ENCODE results near the gene CD164L2.

The CD164L2 gene

DNA sequence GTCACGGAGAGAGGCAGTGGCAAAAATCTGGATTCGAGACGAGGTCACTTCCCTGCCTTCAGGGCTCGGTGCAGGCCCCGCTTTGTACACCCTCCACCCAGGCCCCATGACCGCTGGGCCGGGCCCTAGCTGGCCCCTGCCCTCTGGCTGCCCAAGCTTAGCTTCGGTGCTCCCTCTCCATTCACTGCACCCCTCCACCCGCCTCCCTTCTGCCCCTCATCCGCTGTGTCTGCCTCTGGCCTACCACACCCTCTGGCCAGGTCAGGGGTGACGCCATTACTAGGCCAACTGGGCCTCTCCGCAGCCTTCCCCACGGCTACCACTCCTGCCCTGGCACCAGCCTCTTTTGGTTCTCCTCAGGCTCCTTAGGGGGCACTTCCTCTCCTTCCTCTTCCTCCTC, 528 bp upstream of the CD164L2 start:
- Histone ChIP-seq H3K4me1 (ENCODE audit: control insufficient read depth, insufficient read depth, low read length, unreplicated experiment) (no peaks in the 10 kb centered on the region), H3K36me3 (ENCODE audit: insufficient read depth, low read length) (no peaks in the 10 kb centered on the region), H3K27ac (ENCODE audit: low read depth, low read length) (no peak overlapping the region), H3K4me3 (ENCODE audit: low read depth, low read length) (no peak overlapping the region), H3K79me2 (ENCODE audit: control insufficient read depth, insufficient read depth, low read length, unreplicated experiment) (no peaks in the 10 kb centered on the region), H2AFZ (ENCODE audit: low read length, unreplicated experiment) (no peak overlapping the region), H3K27me3 (ENCODE audit: insufficient read depth, low read length) (no peaks in the 10 kb centered on the region)

DNA sequence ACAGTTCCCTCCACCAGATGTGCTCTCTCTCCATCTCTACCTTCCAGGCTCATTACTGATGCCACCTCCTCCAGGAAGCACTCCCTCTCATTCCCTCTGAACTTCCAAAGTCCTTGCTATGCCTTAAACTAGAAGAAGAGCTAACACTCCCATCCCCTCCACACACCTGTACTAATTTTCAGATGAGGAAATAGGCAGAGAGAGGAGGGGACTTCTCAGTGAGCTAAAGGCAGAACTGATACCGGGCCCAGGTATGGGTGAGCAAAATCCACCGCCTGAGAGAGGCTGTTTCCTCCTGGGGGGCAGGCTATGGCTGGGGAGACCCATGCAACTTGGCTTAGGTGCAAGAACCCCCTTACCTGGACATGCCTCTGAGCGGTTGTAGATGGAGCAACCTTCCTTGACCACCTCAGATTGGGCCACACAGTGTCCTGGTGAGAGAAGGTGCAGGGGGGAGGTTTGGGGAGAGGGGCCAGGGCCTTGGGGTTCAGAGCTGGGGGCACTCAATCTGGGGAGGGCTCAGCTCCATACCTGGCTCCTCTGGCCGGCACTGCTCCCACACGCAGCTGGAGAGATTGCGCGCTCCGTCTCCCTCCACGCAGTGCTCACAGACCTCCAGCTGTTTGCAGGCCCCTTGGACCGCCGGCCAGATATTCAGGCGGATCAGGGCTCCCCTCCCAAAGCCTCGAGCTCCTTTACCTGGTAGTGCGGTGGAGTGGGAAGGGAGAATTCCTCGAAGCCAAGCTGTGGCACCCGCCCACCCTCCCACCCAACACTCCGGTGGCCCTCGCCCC, 967 bp downstream of the CD164L2 start:
- no peaks in the 10 kb centered on the region for H3K4me1 ChIP-seq (ENCODE audit: control insufficient read depth, insufficient read depth, low read length, unreplicated experiment)
- H3K36me3 ChIP-seq (ENCODE audit: insufficient read depth, low read length) = no peaks in the 10 kb centered on the region
- H2AFZ ChIP-seq (ENCODE audit: low read length, unreplicated experiment) = no peak overlapping the region
- no peaks in the 10 kb centered on the region for H3K27me3 ChIP-seq (ENCODE audit: insufficient read depth, low read length)
- H3K4me3 ChIP-seq (ENCODE audit: low read depth, low read length) = no peak overlapping the region
- no peak overlapping the region for H3K27ac ChIP-seq (ENCODE audit: low read depth, low read length)
- no peaks in the 10 kb centered on the region for H3K79me2 ChIP-seq (ENCODE audit: control insufficient read depth, insufficient read depth, low read length, unreplicated experiment)

DNA sequence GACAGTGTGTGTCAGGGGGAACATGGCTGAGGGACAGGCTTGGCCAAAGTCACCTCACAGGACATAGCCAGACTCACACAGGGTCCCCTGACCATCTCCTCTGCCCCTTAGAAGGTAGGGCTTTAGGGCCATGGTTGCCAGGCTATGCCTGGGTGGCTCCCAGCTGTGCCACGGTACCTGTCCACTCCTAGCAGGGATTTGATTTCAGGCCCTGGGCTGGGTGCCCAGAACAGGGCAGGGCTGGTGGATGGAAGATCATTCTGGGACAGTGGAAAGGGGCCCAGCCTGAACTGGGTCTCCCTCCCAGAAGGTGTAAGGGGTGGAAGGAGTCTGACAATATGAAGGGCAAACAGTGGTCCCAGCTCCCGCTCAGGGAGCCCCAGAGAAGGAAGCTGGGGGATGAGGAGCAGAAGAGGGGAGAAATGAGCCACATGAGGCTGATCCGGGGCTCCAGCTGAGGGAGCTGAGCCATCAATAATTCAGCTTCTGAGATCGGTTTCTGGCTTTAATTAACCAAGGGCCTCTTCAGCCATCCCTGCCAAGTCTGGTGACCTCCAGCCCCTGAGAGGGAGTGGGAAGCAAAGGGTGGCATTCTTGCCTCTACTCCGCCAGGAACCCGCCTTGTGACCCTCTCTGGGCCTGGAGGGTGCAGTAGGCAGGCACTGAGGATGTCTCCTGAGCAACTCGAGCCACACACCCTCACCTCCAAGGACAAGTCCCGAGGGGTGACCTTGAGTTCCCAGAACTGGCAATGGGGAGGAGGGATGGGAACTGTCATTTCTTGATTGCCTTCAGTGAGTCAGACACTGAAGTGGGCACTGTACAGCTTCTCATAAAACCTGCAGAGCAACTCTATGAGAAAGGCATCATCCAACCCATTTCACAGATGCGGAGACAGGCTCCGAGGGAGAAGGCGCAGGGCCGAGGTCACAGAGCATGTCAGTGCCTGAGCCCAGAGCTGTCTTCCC, 2.1 kb downstream of the CD164L2 start:
- H3K27ac ChIP-seq (ENCODE audit: low read depth, low read length) = no peak overlapping the region
- no peak overlapping the region for H3K4me3 ChIP-seq (ENCODE audit: low read depth, low read length)
- no peaks in the 10 kb centered on the region for H3K4me1 ChIP-seq (ENCODE audit: control insufficient read depth, insufficient read depth, low read length, unreplicated experiment)
- no peaks in the 10 kb centered on the region for H3K36me3 ChIP-seq (ENCODE audit: insufficient read depth, low read length)
- H2AFZ ChIP-seq (ENCODE audit: low read length, unreplicated experiment) = no peak overlapping the region
- no peaks in the 10 kb centered on the region for H3K79me2 ChIP-seq (ENCODE audit: control insufficient read depth, insufficient read depth, low read length, unreplicated experiment)
- H3K27me3 ChIP-seq (ENCODE audit: insufficient read depth, low read length) = no peaks in the 10 kb centered on the region

DNA sequence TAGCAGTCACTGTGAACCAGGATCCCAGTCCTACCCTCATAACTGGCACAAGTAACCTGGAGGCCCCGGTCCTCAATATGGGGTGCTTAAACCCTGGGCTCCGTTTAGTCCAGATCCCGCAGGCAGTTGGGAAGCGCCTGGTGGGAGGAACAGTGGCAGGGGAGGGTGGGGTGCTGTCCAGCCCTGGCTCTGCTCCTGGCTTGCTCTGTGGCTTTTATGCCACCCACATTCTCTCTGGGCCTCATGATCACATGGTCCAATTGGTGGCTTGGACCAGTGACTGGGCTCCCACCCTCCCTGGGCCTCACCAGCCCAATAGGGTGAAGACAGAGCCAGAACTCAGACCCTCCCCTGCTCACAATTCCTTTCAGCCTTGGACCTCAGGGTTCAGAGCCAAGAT, 2.9 kb downstream of the CD164L2 start:
- H3K79me2 ChIP-seq (ENCODE audit: control insufficient read depth, insufficient read depth, low read length, unreplicated experiment) = no peaks in the 10 kb centered on the region
- no peaks in the 10 kb centered on the region for H3K27me3 ChIP-seq (ENCODE audit: insufficient read depth, low read length)
- no peak overlapping the region for H2AFZ ChIP-seq (ENCODE audit: low read length, unreplicated experiment)
- H3K4me1 ChIP-seq (ENCODE audit: control insufficient read depth, insufficient read depth, low read length, unreplicated experiment) = no peaks in the 10 kb centered on the region
- H3K36me3 ChIP-seq (ENCODE audit: insufficient read depth, low read length) = no peaks in the 10 kb centered on the region
- no peak overlapping the region for H3K4me3 ChIP-seq (ENCODE audit: low read depth, low read length)
- H3K27ac ChIP-seq (ENCODE audit: low read depth, low read length) = no peak overlapping the region

DNA sequence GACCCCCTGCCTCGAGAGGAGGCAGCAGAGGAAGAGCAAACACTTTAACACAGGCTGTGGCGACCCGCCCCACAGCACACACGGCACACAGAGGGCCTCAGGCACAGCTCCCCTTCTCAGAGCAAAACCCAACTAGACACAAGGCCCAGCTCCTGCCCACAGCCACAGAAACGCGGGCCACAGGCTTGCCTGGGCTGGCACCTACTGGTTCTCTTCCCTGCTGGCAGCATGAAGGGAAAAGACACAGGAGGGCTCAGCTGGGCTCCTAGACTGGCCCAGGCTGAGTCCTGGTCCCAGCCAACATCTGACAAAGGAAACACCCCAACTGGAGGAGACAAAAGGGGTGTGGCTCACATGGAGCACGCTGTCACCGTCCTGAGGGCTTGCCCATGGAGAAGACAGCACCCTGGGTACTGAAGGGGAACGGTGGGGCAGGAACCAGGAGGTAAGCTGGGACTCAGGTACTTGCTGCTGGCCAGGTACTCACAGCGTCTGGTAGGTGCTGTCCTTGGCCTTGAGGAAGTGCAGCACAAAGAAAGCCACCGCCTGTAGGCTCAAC, 3.5 kb downstream of the CD164L2 start:
- H3K36me3 ChIP-seq (ENCODE audit: insufficient read depth, low read length) = no peaks in the 10 kb centered on the region
- no peaks in the 10 kb centered on the region for H3K27me3 ChIP-seq (ENCODE audit: insufficient read depth, low read length)
- H2AFZ ChIP-seq (ENCODE audit: low read length, unreplicated experiment) = no peak overlapping the region
- no peak overlapping the region for H3K4me3 ChIP-seq (ENCODE audit: low read depth, low read length)
- H3K27ac ChIP-seq (ENCODE audit: low read depth, low read length) = no peak overlapping the region
- no peaks in the 10 kb centered on the region for H3K79me2 ChIP-seq (ENCODE audit: control insufficient read depth, insufficient read depth, low read length, unreplicated experiment)
- H3K4me1 ChIP-seq (ENCODE audit: control insufficient read depth, insufficient read depth, low read length, unreplicated experiment) = no peaks in the 10 kb centered on the region

DNA sequence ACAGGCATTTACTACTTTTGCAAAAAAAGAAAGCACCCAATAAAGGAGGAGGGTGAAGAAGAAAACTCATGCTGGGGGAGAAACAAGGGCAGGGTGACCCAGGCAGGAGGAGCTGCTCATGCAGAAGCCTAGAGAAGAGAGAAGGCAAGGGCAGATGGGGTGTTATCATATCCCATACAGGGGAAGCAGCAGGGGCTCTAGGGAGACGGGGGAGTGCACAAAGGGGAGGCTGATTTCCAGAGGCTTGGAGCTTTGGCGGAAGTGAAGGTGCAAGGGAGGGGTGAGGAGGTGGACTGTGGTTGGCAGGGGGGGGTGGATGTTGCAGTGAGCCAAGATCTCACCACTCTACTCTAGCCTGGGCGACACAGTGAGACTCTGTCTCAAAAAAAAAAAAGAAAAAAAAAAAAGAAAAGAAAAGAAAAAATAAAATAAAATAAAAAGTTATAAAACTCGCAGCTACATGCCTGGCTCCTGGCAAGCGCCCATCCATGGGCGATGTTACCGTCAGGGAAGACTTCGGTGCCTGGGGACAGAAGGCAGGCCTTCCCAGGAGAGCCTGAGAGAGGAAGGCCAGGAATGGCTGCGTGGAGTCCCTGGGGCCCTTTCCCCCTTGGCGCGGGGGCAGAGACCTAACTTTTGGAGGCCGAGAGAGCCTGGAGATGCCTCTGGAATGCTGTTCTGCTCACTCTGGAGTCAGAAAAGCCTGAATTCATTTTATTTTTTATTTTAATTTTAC, 5.2 kb downstream of the CD164L2 start:
- Histone ChIP-seq H3K36me3 (ENCODE audit: insufficient read depth, low read length) (no peaks in the 10 kb centered on the region), H3K27ac (ENCODE audit: low read depth, low read length) (no peak overlapping the region), H3K4me3 (ENCODE audit: low read depth, low read length) (no peak overlapping the region), H3K4me1 (ENCODE audit: control insufficient read depth, insufficient read depth, low read length, unreplicated experiment) (no peaks in the 10 kb centered on the region), H3K27me3 (ENCODE audit: insufficient read depth, low read length) (no peaks in the 10 kb centered on the region), H3K79me2 (ENCODE audit: control insufficient read depth, insufficient read depth, low read length, unreplicated experiment) (no peaks in the 10 kb centered on the region), H2AFZ (ENCODE audit: low read length, unreplicated experiment) (no peak overlapping the region)

DNA sequence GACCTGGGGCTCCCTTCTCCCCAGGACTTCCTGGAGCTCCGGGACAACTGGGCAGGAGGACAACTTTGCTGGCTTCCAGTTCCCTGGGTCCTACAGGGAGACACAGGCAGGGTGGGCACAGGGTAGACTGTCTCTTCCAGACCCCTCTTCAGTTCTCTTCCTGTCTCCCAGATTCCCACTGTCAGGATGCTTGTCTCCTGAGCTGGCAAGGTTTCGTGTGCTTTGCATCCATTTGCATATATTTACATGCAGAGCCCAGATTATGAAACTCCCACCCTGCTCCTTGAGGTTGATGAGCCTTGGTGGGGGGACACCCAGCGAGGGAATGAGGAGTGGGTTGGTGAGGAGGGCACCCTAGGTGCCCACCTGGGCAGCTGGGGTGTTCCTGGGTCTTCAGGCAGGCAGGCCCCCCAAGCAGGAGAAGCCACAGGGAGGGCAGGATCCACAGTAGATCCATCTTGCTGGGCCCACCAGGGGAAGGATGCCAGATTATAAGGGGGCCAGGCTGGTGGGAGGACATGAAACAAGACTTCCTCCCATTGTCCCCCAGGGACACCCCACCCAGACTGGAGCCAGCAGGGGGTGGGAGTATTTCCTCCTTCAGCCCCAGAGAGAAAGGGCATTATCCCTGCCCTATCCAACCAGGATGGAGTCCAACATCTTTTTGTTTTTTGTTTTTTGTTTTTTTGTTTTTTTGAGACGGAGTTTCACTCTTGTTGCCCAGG, 8.6 kb downstream of the CD164L2 start, which contains the start of gene FCN3:
Gene FCN3 (minus strand): TSS at position 463 of the 725 bp plus-strand sequence. CDS start 6 bp downstream, at position 457.
- Histone ChIP-seq H3K27me3 (ENCODE audit: insufficient read depth, low read length) (no peaks in the 10 kb centered on the region), H3K27ac (ENCODE audit: low read depth, low read length) (no peak within 1 kb of the TSS)

DNA sequence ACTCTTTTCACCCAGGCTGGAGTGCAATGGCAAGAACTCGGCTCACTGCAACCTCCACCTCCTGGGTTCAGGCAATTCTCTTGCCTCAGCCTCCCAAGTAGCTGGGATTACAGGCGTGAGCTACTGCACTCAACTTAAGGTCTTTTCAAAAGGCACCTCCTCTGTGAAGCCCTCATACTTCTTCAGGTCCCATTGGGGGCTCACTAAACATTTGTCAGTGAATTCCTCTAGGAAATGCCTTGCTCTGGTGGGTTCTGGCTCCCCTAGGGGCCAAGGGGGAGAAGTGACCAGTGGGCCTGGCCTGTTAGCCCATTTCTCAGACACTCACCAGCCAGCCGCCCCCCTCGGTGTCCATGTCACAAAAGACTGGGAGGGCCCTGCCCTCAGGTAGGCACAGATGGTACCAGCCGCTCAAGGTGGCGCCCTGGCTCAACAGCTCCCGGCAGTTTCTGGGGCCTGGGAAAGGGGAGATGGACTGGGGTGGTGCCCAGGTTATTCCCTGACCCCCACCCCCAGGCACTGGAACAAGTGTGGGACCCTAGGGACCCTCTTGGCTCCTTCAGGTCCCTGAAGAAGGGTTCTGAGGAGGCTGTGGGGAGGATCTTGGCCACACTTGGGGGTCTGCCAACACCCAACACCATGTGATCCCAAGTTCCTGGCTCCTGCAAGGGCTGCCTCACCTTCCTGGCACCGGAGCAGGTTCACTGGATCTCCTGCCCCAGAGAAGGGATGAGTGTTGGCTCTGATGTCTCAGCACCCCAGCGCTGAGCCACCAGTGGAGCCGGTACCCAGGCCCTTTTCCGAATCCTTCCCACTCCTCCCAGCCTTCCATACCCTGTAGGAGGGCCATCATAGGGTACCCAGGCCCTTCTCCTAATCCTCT, 10.1 kb downstream of the CD164L2 start:
- Histone ChIP-seq H3K27ac (ENCODE audit: low read depth, low read length) (no peak overlapping the region), H3K79me2 (ENCODE audit: control insufficient read depth, insufficient read depth, low read length, unreplicated experiment) (no peaks in the 10 kb centered on the region), H3K4me3 (ENCODE audit: low read depth, low read length) (no peak overlapping the region), H2AFZ (ENCODE audit: low read length, unreplicated experiment) (no peak overlapping the region), H3K27me3 (ENCODE audit: insufficient read depth, low read length) (no peaks in the 10 kb centered on the region), H3K4me1 (ENCODE audit: control insufficient read depth, insufficient read depth, low read length, unreplicated experiment) (no peaks in the 10 kb centered on the region), H3K36me3 (ENCODE audit: insufficient read depth, low read length) (no peaks in the 10 kb centered on the region)

More for the DNA sequence above, 8.6 kb downstream of the CD164L2 start, which contains the start of gene FCN3:
- H3K36me3 ChIP-seq (ENCODE audit: insufficient read depth, low read length) = no peaks in the 10 kb centered on the region
- H3K4me3 ChIP-seq (ENCODE audit: low read depth, low read length) = no peak within 1 kb of the TSS
- H2AFZ ChIP-seq (ENCODE audit: low read length, unreplicated experiment) = no peak within 1 kb of the TSS
- H3K79me2 ChIP-seq (ENCODE audit: control insufficient read depth, insufficient read depth, low read length, unreplicated experiment) = no peaks in the 10 kb centered on the region
- no peaks in the 10 kb centered on the region for H3K4me1 ChIP-seq (ENCODE audit: control insufficient read depth, insufficient read depth, low read length, unreplicated experiment)

Measured in ACC112 (cell line).